HG03571 (cell line): ENCODE measurements around the gene ZDHHC24.

Experiments
- ATAC-seq: cut with Tn5 transposase; IDR thresholded peaks from one replicate; pipeline ENCODE4 v1.9.1; 2021; ENCODE audit not compliant: unreplicated experiment

The ZDHHC24 gene

GRCh38 chr11:66505276-66505816 is 40.5 kb downstream of the ZDHHC24 start:
- no peak for ATAC-seq

GRCh38 chr11:66498506-66498905 is 47.3 kb downstream of the ZDHHC24 start:
- ATAC-seq = no peak

DNA sequence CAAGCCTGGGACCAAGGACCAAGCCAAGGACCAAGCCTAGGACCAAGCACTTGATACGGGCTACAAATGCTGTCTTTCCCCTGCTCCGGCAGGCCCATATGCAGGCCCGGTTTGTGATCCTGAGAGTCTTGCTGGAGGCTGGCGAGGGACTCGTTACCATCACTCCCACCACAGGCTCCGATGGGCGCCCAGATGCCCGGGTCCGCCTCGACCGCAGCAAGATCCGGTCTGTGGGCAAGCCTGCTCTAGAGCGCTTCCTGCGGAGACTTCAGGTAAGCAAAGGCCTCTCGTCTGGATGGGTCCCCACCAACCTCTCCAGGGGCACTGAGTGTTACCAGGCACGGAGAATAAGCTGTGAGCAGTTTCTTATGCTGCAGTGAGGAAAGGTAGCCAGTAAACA is 48.6 kb downstream of the ZDHHC24 start:
- no peak for ATAC-seq

DNA sequence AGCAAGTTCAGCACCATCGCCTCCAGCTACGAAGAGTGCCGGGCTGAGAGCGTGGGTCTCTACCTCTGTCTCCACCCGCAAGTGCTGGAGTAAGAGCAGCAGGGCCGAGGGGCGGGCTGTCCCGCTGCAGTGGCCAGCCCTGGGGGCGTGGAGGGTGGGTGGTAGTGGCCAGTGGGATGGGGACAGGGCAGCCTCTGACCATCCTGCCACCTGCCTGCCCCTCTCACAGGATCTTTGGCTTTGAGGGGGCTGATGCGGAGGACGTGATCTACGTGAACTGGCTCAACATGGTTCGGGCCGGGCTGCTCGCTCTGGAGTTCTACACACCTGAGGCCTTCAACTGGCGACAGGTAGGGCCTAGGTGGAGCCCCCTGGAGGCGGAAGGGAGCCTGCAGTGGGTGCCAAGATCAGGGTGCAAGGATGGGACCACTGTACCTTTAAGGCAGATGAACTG is 50.4 kb downstream of the ZDHHC24 start:
- no peak for ATAC-seq

DNA sequence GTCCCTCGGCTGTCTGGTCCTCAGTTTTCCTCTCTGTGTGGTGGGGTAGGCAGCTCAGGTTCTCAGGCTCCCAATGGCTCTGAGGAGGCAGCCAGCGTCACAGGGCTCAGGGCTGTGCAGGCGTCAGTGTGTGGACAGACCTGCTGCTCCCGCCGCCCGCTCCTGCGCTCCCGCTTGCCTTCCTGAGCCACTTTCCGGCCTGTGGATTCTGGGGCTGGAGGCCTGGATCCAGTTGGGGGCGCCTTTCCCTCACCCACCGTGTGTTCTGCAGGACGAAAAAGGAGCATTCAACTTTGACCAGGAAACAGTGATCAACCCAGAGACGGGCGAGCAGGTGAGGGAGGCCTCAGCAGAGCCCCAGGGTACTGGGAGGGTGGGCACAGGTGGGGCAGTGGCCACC is 50.9 kb downstream of the ZDHHC24 start:
- no peak for ATAC-seq

- ATAC-seq = no peak
Measured at GRCh38 chr11:66494458-66494857, 51.4 kb downstream of the ZDHHC24 start.

DNA sequence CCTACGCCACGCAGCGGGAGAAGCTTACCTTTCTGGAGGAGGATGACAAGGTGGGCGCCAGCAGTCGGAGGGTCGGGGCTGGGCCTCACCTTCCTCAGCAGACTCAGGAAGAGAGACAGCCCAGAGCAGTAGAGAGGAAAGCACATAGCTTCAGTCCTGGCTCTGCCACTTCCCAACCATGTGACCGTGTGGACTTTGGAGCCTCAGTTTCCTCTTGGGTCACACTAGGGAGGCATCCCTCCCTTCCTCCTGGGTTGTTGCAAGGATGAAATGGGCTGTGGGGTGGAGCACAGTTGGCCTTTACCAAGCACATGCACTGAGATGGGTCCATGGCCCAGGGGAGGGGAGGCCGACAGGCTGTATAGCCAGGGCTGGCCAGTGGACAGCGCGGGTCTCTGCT is 52.7 kb downstream of the ZDHHC24 start:
- ATAC-seq = no peak

- no peak for ATAC-seq
Measured at GRCh38 chr11:66492161-66492865, 53.5 kb downstream of the ZDHHC24 start.

DNA sequence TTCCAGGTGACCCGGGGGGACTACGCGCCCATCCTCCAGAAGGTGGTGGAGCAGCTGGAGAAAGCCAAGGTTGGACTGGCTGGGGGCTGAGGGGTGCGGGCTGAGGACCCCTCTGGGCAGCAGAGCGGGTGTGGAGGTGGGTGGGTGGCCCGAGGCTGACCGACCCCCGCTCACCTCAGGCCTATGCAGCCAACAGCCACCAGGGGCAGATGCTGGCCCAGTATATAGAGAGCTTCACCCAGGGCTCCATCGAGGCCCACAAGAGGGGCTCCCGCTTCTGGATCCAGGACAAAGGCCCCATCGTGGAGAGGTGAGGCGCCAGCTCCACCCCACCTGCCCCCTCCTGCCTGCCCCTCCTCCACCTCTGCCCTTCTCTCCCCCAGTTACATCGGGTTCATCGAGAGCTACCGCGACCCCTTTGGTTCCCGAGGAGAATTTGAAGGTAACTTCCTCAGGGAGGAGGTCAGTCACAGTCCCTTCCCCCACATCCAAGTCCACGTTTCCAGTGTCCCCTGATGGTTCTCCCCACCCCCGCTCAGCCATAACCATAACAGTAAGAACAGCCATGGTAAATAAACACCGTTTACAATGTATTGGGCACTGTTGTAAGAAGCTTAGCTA is 54.4 kb downstream of the ZDHHC24 start:
- ATAC-seq = no peak

DNA sequence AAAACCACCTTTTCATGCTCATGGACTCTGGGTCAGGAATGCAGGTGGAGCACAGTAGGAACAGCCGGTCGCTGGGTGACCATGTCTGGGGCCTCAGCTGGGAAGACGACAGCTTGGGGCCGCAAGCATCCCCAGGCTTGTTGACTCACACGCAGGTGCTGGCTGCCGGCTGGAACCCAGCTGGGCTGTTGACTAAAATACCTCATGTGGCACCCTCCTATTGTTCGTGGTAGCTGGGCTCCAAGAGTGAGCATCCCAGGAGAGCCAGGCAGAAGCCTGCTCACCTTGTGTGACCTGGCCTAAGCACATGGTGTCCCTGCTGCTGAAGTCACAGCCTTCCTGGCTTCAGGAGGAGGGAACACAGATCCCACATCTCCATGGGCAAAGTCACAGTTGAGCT is 56.2 kb downstream of the ZDHHC24 start:
- no peak for ATAC-seq

- ATAC-seq = no peak
Measured at GRCh38 chr11:66488957-66489356, 56.9 kb downstream of the ZDHHC24 start.

- ATAC-seq = no peak
Measured at GRCh38 chr11:66484806-66485380, 61.0 kb downstream of the ZDHHC24 start.

DNA sequence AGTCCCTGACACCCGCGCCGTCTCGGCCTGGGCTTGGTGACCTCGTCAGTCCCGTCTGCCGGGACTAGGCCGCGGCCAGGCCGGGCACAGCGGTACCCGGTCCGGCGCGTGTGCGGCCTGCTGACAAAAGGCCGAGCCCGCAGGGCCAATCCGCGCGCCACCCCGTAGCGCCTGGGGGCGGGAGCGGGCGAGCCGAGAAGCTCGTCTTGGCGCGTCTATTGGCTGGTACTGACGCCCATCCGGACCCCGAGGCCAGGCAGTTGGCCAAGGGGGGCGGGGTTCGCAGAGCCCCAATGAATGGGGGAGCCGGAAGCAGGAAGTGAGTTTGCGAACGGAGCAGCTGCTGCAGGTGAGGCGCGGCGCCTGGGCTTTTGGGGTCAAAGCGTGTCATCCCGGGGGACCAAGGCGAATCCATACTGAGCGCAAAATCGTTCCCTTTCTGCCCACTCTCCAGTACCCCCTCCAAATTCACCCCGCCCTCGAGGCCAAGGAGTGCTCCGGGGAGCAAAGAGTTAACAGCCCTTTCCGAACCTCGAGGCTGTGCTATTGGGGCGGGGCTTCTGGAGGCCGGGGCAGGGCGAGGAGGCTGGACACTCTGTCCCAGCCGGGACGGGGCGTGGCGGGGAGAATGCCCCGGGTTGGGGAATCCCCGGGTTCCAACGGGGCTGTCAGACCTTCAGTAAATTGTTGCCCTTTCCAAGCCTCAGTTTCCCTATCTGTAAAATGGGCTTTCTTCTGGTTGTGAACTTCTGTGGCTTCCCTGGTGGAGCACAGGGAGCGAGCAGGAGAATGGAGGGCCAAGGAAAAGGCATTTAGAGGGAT is 65.5 kb downstream of the ZDHHC24 start, which contains the start of gene DPP3:
Gene DPP3 (plus strand): TSS at position 318 of the 822 bp plus-strand sequence. CDS start 1,767 bp downstream, outside the sequence.
- ATAC-seq = peak; percentile 77

- ATAC-seq = no peak
Measured at GRCh38 chr11:66479394-66480116, 66.3 kb downstream of the ZDHHC24 start.

DNA sequence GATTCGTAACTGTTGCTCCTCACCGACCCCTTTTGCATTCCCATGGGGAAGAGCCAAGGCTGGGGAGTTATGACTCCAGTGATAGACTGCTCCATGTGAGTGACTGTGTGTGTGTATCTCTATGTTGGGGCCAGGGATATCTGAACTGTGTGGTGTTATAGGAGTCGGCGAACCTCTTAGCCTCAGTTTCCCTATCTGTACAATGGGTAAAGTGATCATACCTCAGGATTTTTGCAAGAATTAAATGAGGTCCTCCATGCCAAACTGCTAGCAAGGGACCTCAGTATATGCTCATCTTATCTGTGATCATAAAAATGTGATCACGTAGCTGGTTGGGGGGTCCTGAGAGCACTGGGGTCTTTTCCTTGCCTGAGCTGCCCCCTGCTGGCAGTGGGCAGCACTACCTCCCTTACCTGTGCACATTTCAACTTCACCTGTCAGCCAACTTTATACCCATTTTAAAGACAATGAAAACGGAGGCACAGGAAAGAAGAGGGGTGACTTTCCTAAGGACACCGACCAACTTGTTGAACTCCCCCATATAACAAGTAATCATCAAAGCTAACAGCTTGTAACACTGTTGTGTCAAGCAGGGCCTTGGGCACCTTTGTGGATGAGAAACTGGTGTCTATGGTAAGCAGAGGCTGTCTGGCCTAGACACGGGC is 67.0 kb downstream of the ZDHHC24 start:
- no peak for ATAC-seq

DNA sequence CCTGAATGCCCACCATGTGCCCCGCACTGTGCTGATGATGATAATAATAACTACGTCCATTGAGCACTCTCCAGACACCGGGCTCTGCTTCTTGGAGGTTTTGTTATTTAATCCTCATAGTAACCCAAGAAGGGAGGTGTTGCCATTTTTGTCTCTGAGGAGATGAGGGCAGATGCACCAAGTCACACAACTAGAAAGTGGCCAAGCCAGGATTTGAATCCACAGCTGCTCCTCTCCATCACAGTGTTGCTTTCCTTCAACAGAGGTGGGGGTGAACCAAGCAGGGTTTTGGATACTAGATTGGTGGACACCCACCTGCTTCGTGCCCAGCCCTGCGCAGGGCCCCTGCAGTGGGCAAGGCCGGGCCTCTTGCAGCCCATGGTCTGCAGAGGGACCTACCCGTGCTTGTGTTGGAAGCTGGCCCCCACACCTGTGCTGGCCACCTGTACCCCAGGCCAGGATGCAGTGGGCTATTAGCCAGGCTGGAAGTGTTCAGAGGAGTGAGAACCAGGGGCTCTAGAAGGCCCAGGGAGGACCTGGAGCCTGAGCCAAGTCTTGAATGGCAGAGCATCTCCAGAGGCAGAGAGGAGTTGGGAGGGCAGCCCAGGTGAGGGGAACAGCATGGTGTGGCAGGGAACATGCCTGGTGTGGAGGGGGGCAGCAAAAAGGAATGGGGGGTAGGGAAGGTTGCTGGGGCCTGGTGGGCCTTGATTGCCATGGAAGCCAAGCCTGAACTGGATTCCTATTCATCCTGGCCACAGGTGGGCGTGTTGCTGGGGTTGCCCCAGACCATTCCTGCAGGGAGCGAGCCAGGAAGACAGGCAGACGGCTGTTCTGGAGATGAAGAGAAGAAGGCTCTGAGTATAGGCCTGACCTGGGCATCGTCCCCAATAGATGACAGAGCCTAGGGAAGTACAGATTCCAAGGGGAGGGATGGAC is 68.3 kb downstream of the ZDHHC24 start:
- no peak for ATAC-seq

- ATAC-seq = no peak
Measured at GRCh38 chr11:66476841-66477251, 69.0 kb downstream of the ZDHHC24 start.

DNA sequence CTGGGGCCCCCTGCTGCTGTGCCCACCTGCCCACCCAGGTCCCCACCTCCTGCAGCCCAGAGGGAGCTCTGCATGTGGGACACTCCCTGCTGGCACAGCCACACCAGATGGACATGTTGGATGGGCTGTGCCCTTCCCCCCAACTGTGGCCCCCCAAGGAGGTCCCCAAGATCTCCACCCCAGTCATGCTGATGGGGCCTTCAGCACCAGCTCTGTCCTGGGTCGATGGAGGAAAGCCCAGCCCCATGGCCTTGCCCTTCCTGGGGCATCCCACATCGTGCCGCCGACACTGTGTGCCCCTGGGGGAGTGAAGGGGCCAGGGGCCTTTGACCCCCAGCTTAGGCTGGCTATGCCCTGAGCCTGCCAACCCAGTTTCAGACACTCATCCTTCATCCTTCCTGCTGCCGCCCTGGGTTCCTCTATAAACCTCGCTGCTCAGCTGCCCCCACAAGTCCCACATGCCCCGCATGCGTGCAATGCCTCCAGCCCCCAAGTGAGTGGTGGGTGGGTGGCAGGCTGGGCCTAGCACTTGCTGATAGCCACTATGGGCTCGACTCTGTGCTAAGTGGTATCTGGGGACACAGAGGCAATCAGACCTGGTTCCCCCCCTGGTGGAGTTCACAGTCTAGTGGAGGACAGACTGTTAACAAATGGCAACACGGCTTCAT is 69.5 kb downstream of the ZDHHC24 start:
- ATAC-seq = no peak
